ENCODE data around the gene TOX3. TPM values are rescaled to one million over a fixed set of nuclear protein-coding genes. Genes with fewer than 3 reads are reported as not detected.

The TOX3 gene
- total and polyA plus RNA-seq, 2 of the 13 experiments (the other 11 are each of a cell fraction or from before 2014, with no cell fraction given) = 14.5 to 98.6 TPM

- TF ChIP-seq MED13 (CRISPR knock-in tag; IDR thresholded peaks at IDR 0.05) (no peak), NFE2L2 (IDR thresholded peaks at IDR 0.05; ENCODE audit: low read length) (no peak), FIP1L1 (IDR thresholded peaks at IDR 0.05; ENCODE audit: borderline replicate concordance, insufficient read depth, low read depth, low read length) (no peak), SSRP1 (CRISPR knock-in tag; IDR thresholded peaks at IDR 0.05) (0 out of 2 replicates have a peak, but pooled peaks have one; percentile 0), ZNF101 (CRISPR knock-in tag; IDR thresholded peaks at IDR 0.05; ENCODE audit: borderline replicate concordance, low read depth) (no peak), SKIL (CRISPR knock-in tag; IDR thresholded peaks at IDR 0.05; ENCODE audit: borderline replicate concordance) (no peak), RFXAP (CRISPR knock-in tag; IDR thresholded peaks at IDR 0.05; ENCODE audit: borderline replicate concordance) (no peak; the same call in 1 of the 2 replicates), IKZF4 (CRISPR knock-in tag; IDR thresholded peaks at IDR 0.05; ENCODE audit: borderline replicate concordance, low read depth, not compliant biosample characterization) (no peak), ZNF362 (CRISPR knock-in tag; IDR thresholded peaks at IDR 0.05; ENCODE audit: borderline replicate concordance) (no peak), TEF (CRISPR knock-in tag; IDR thresholded peaks at IDR 0.05) (no peak), CEBPB (IDR thresholded peaks at IDR 0.05; ENCODE audit: borderline replicate concordance, low read depth, low read length) (no peak), PAF1 (CRISPR knock-in tag; IDR thresholded peaks at IDR 0.05) (no peak), KAT7 (CRISPR knock-in tag; IDR thresholded peaks at IDR 0.05; ENCODE audit: borderline replicate concordance) (no peak), ZNF335 (CRISPR knock-in tag; IDR thresholded peaks at IDR 0.05) (no peak), EP300 (IDR thresholded peaks at IDR 0.05; ENCODE audit: low read depth in 2 of 2, low read length in 2 of 2) (peak in 1 of 2 experiments; percentile 57; a peak in 2 of 4 replicates), EP300 (CRISPR knock-in tag; IDR thresholded peaks at IDR 0.05; ENCODE audit: borderline replicate concordance) (no peak), TEAD2 (CRISPR knock-in tag; IDR thresholded peaks at IDR 0.05) (no peak), HNRNPH1 (optimal IDR thresholded peaks at IDR 0.05; ENCODE audit: low read depth, low read length) (no peak), MED8 (CRISPR knock-in tag; IDR thresholded peaks at IDR 0.05; ENCODE audit: insufficient replicate concordance) (no peak), ZEB1 (IDR thresholded peaks at IDR 0.05; ENCODE audit: insufficient replicate concordance, low read depth) (no peak), ZNF292 (CRISPR knock-in tag; IDR thresholded peaks at IDR 0.05; ENCODE audit: borderline replicate concordance, low read depth) (no peak), TCF7L2 (IDR thresholded peaks at IDR 0.05; ENCODE audit: low read depth, low read length) (no peak), SMAD9 (CRISPR knock-in tag; IDR thresholded peaks at IDR 0.05) (no peak), ZBTB25 (CRISPR knock-in tag; IDR thresholded peaks at IDR 0.05) (peak; percentile 54; the same call in 1 of the 2 replicates), BATF2 (CRISPR knock-in tag; IDR thresholded peaks at IDR 0.05) (no peak)
Observed at GRCh38 chr16:52512297-52512987, 34.5 kb downstream of the TOX3 start (continued).
